ENCODE results near the gene NFASC. TPM values are rescaled to one million over a fixed set of nuclear protein-coding genes. Genes with fewer than 3 reads are reported as not detected.

The NFASC gene
- polyA plus RNA-seq, 3 donors: 0.08 TPM; not detected in 2

DNA sequence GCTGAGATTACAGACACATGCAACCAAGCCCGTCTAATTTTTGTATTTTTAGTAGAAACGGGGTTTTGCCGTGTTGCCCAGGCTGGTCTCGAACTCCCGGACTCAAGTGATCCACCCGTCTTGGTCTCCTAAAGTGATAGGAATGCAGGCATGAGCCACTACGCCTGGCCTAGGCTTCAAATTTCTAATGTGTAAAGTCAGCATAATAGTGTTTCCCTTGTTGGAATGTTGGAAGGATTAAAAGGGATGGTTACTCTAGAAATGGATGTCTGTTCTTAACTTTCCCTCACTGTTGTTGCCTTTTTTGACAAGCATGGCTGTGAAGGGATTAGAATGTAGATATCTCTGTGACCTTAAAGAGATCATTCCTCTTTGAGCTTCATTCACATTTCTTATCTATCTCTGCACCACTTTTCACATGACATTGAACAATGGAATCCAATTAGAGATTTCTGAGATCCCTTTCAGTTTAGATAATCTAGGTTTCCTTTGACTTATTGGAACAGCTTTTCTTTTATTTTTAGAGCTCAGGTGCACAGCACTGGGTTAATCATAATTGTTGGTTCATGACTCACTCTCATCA, 33.7 kb downstream of the NFASC start:
- Mint-ChIP-seq H3K36me3 (no peaks in the 10 kb centered on the region), H3K9me3 (peaks cover 0 to 2% (median 0%) of the 10 kb centered on the region in 7 donors), H3K27me3 (ENCODE audit: low read depth in 3 of 3) (peaks cover 0 to 28% (median 15%) of the 10 kb centered on the region in 3 donors)

GRCh38 chr1:204909109-204909508, 38.4 kb downstream of the NFASC start:
- Mint-ChIP-seq H3K4me3 (no peak overlapping the region), H3K27ac (no peak overlapping the region), H3K36me3 (no peaks in the 10 kb centered on the region), H3K27me3 (ENCODE audit: low read depth in 3 of 3) (peaks cover 2 to 21% (median 6%) of the 10 kb centered on the region in 3 donors), H3K4me1 (no peaks in the 10 kb centered on the region), H3K9me3 (peaks cover 0 to 3% (median under 1%) of the 10 kb centered on the region in 7 donors)
- Histone ChIP-seq H4K20me1 (ENCODE audit: insufficient read depth, low read length) (no peaks in the 10 kb centered on the region), H3K9ac (ENCODE audit: insufficient read depth, low read length, poor library complexity, severe bottlenecking) (no peak overlapping the region), H3K4me3 (replicated peaks in 1 of 3; ENCODE audit: low read depth in 2 of 3, low read length in 3 of 3) (no peak overlapping the region), H3K79me2 (ENCODE audit: insufficient read depth, low read length) (no peaks in the 10 kb centered on the region), H3K4me2 (replicated peaks; ENCODE audit: extremely low read depth, low read length, poor library complexity, severe bottlenecking) (no peak overlapping the region), H2AFZ (ENCODE audit: insufficient read depth, low read depth, low read length, poor library complexity, severe bottlenecking) (no peak overlapping the region), H3K4me1 (ENCODE audit: control insufficient read depth in 1 of 2, insufficient read depth in 2 of 2, low read length in 2 of 2) (no peaks in the 10 kb centered on the region), H3K27ac (ENCODE audit: low read depth in 1 of 2, low read length in 2 of 2) (no peak overlapping the region), H3K27me3 (ENCODE audit: control insufficient read depth in 2 of 2, insufficient read depth in 2 of 2, low read length in 2 of 2) (peaks cover 8 to 11% of the 10 kb centered on the region in 2 donors), H3K9me3 (replicated peaks in 1 of 2; ENCODE audit: control insufficient read depth in 1 of 2, insufficient read depth in 1 of 2, low read length in 2 of 2) (no peaks in the 10 kb centered on the region), H3K36me3 (replicated peaks in 1 of 2; ENCODE audit: control insufficient read depth in 1 of 2, insufficient read depth in 2 of 2, low read length in 2 of 2) (no peaks in the 10 kb centered on the region)
- WGBS (ENCODE audit: insufficient coverage): no CpG with 5 or more reads among the region's 3 CpGs
- DNase-seq: no peak
- intact Hi-C loops (cut with micrococcal nuclease): no loop called here
- TF ChIP-seq CTCF (IDR thresholded peaks at IDR 0.05): no peak

More for the DNA sequence above, 33.7 kb downstream of the NFASC start:
- H3K27ac Mint-ChIP-seq: no peak overlapping the region
- Histone ChIP-seq H3K27ac (ENCODE audit: low read depth in 1 of 2, low read length in 2 of 2) (no peak overlapping the region), H3K4me1 (ENCODE audit: control insufficient read depth in 1 of 2, insufficient read depth in 2 of 2, low read length in 2 of 2) (no peaks in the 10 kb centered on the region), H3K36me3 (replicated peaks in 1 of 2; ENCODE audit: control insufficient read depth in 1 of 2, insufficient read depth in 2 of 2, low read length in 2 of 2) (no peaks in the 10 kb centered on the region), H3K9ac (ENCODE audit: insufficient read depth, low read length, poor library complexity, severe bottlenecking) (no peak overlapping the region), H3K27me3 (ENCODE audit: control insufficient read depth in 2 of 2, insufficient read depth in 2 of 2, low read length in 2 of 2) (peaks cover 8 to 9% of the 10 kb centered on the region in 2 donors), H3K4me3 (replicated peaks in 1 of 3; ENCODE audit: low read depth in 2 of 3, low read length in 3 of 3) (no peak overlapping the region), H4K20me1 (ENCODE audit: insufficient read depth, low read length) (no peaks in the 10 kb centered on the region), H3K4me2 (replicated peaks; ENCODE audit: extremely low read depth, low read length, poor library complexity, severe bottlenecking) (no peak overlapping the region), H2AFZ (ENCODE audit: insufficient read depth, low read depth, low read length, poor library complexity, severe bottlenecking) (no peak overlapping the region), H3K79me2 (ENCODE audit: insufficient read depth, low read length) (no peaks in the 10 kb centered on the region), H3K9me3 (replicated peaks in 1 of 2; ENCODE audit: control insufficient read depth in 1 of 2, insufficient read depth in 1 of 2, low read length in 2 of 2) (no peaks in the 10 kb centered on the region)
- no peak for TF ChIP-seq CTCF (IDR thresholded peaks at IDR 0.05)
- DNase-seq: no peak
- 96% methylated on average over 6 of the region's 7 CpGs for WGBS (ENCODE audit: insufficient coverage)
- intact Hi-C loops (cut with micrococcal nuclease): no loop called here
- no peak overlapping the region for H3K4me3 Mint-ChIP-seq
- no peaks in the 10 kb centered on the region for H3K4me1 Mint-ChIP-seq

All from CD14-positive monocyte (primary cell).